GM19455 (cell line): ENCODE data around the gene TBC1D22A.

Experiments used
- ATAC-seq: cut with Tn5 transposase; IDR thresholded peaks from one replicate; pipeline ENCODE4 v1.9.1; 2021; ENCODE audit not compliant: unreplicated experiment

The TBC1D22A gene

GRCh38 chr22:47006433-47006832 is 244.0 kb downstream of the TBC1D22A start:
- no peak for ATAC-seq

GRCh38 chr22:47006869-47007268 is 244.4 kb downstream of the TBC1D22A start:
- no peak for ATAC-seq

- ATAC-seq, result no peak
These were observed 245.0 kb downstream of the TBC1D22A start for GRCh38 chr22:47007496-47007895.

GRCh38 chr22:47008208-47008885 is 245.9 kb downstream of the TBC1D22A start:
- no peak for ATAC-seq

- no peak for ATAC-seq
These were observed 247.1 kb downstream of the TBC1D22A start for GRCh38 chr22:47009304-47010101.

- no peak for ATAC-seq
These were observed 247.8 kb downstream of the TBC1D22A start for GRCh38 chr22:47010211-47010610.

- ATAC-seq, result no peak
These were observed 248.8 kb downstream of the TBC1D22A start for GRCh38 chr22:47011131-47011858.

- no peak for ATAC-seq
These were observed 249.4 kb downstream of the TBC1D22A start for GRCh38 chr22:47011859-47012258.

GRCh38 chr22:47012589-47013370 is 250.3 kb downstream of the TBC1D22A start:
- no peak for ATAC-seq

- no peak for ATAC-seq
These were observed 251.6 kb downstream of the TBC1D22A start for GRCh38 chr22:47013861-47014635.

GRCh38 chr22:47014636-47015345 is 252.3 kb downstream of the TBC1D22A start:
- ATAC-seq, result no peak

- ATAC-seq, result no peak
These were observed 253.2 kb downstream of the TBC1D22A start for GRCh38 chr22:47015589-47016178.

- ATAC-seq, result no peak
These were observed 254.2 kb downstream of the TBC1D22A start for GRCh38 chr22:47016631-47017030.

- ATAC-seq, result no peak
These were observed 254.8 kb downstream of the TBC1D22A start for GRCh38 chr22:47017245-47017644.

GRCh38 chr22:47018010-47018910 is 255.8 kb downstream of the TBC1D22A start:
- no peak for ATAC-seq

- no peak for ATAC-seq
These were observed 256.8 kb downstream of the TBC1D22A start for GRCh38 chr22:47019012-47019790.

- no peak for ATAC-seq
These were observed 257.7 kb downstream of the TBC1D22A start for GRCh38 chr22:47020166-47020565.
